WTC11 (cell line): ENCODE data around the gene RTL5. TPM values are rescaled to one million over a fixed set of nuclear protein-coding genes. Genes with fewer than 3 reads are reported as not detected.

Experiments used
- ATAC-seq: fragments of 200-7000 bp; cut with Tn5 transposase; 2 replicates; pipeline ENCODE4 v1.10.0; 2021; ENCODE audit warnings: mild to moderate bottlenecking, moderate library complexity
- CTCF ChIA-PET: fragments of 300-600 bp; sonication (Branson Sonifier 250); formaldehyde crosslinking; loops from one replicate; lab custom pipeline; 2021; ENCODE audit warnings: antibody characterized with exemption; lab: Charles Lee
- POLR2A ChIA-PET: fragments of 350-600 bp; sonication (Branson Sonifier 250); formaldehyde crosslinking; loops from one replicate; lab custom pipeline; 2021; ENCODE audit warnings: antibody characterized with exemption; lab: Charles Lee
- DNase-seq: peaks from one replicate; pipeline ENCODE4 v3.0.0; 2021; ENCODE audit warnings: low spot score
- H3K27ac Mint-ChIP-seq: 2 replicates; pipeline ENCODE4 v1.8.0; 2021; ENCODE audit warnings: mixed read lengths
- H3K27me3 Mint-ChIP-seq: 2 replicates; pipeline ENCODE4 v1.8.0; 2021; ENCODE audit warnings: low read depth, mild to moderate bottlenecking, moderate library complexity, mixed read lengths
- H3K36me3 Mint-ChIP-seq: 2 replicates; pipeline ENCODE4 v1.8.0; 2021; ENCODE audit warnings: mixed read lengths
- H3K4me1 Mint-ChIP-seq: 2 replicates; pipeline ENCODE4 v1.8.0; 2022; ENCODE audit warnings: mixed read lengths
- H3K4me3 Mint-ChIP-seq: 2 replicates; pipeline ENCODE4 v1.8.0; 2021; ENCODE audit warnings: mild to moderate bottlenecking, moderate library complexity, mixed read lengths
- H3K9me3 Mint-ChIP-seq: 2 replicates; pipeline ENCODE4 v1.8.0; 2021; ENCODE audit warnings: mixed read lengths
- ARID4B ChIP-seq: sonication (generic); formaldehyde crosslinking; IDR thresholded peaks from 2 replicates; pipeline ENCODE4 v1.8.0; 2023; ENCODE audit warnings: missing genetic modification reagents, mild to moderate bottlenecking, borderline replicate concordance
- ELF4 ChIP-seq: sonication (generic); formaldehyde crosslinking; IDR thresholded peaks from 2 replicates; pipeline ENCODE4 v1.8.1; 2022; ENCODE audit warnings: low read depth, mild to moderate bottlenecking, moderate library complexity, missing genetic modification reagents
- FOXP1 ChIP-seq: sonication (generic); formaldehyde crosslinking; IDR thresholded peaks from 2 replicates; pipeline ENCODE4 v1.8.0; 2022; ENCODE audit warnings: missing genetic modification reagents, mild to moderate bottlenecking, moderate library complexity, borderline replicate concordance
- GABPB1 ChIP-seq: sonication (generic); formaldehyde crosslinking; IDR thresholded peaks from 2 replicates; pipeline ENCODE4 v1.8.1; 2023; ENCODE audit warnings: mild to moderate bottlenecking, missing genetic modification reagents
- KAT7 ChIP-seq: sonication (generic); formaldehyde crosslinking; IDR thresholded peaks from 2 replicates; pipeline ENCODE4 v1.8.1; 2023; ENCODE audit warnings: missing genetic modification reagents, mild to moderate bottlenecking, borderline replicate concordance
- MLX ChIP-seq: sonication (generic); formaldehyde crosslinking; IDR thresholded peaks from 2 replicates; pipeline ENCODE4 v1.8.1; 2023; ENCODE audit warnings: mild to moderate bottlenecking, missing genetic modification reagents, moderate library complexity
- PRRX2 ChIP-seq: fragments of 250-450 bp; sonication (Bioruptor Pico); IDR thresholded peaks from 2 replicates; pipeline ENCODE4 v1.8.0; 2021; ENCODE audit warnings: mild to moderate bottlenecking
- RELA ChIP-seq: sonication (generic); formaldehyde crosslinking; IDR thresholded peaks from 2 replicates; pipeline ENCODE4 v1.8.1; 2022; ENCODE audit warnings: missing genetic modification reagents, mild to moderate bottlenecking, borderline replicate concordance
- SMAD4 ChIP-seq: sonication (generic); formaldehyde crosslinking; IDR thresholded peaks from 2 replicates; pipeline ENCODE4 v1.8.0; 2022; ENCODE audit warnings: mild to moderate bottlenecking, missing genetic modification reagents
- SP1 ChIP-seq: sonication (generic); formaldehyde crosslinking; conservative IDR thresholded peaks from 2 replicates; pipeline ENCODE4 v1.8.1; 2022; ENCODE audit warnings: missing genetic modification reagents
- TCF7 ChIP-seq: sonication (generic); formaldehyde crosslinking; IDR thresholded peaks from 2 replicates; pipeline ENCODE4 v1.8.0; 2022; ENCODE audit warnings: mild to moderate bottlenecking, low read depth, missing genetic modification reagents, moderate library complexity
- TP53 ChIP-seq: sonication (generic); formaldehyde crosslinking; IDR thresholded peaks from 2 replicates; pipeline ENCODE4 v1.8.1; 2023; ENCODE audit warnings: mild to moderate bottlenecking, missing genetic modification reagents
- USF1 ChIP-seq: sonication (generic); formaldehyde crosslinking; IDR thresholded peaks from 2 replicates; pipeline ENCODE4 v1.8.0; 2022; ENCODE audit warnings: mild to moderate bottlenecking, missing genetic modification reagents
- USF2 ChIP-seq: sonication (generic); formaldehyde crosslinking; IDR thresholded peaks from 2 replicates; pipeline ENCODE4 v1.8.1; 2023; ENCODE audit warnings: mild to moderate bottlenecking, missing genetic modification reagents, moderate library complexity
- ZMAT4 ChIP-seq: fragments of 250-450 bp; sonication (Bioruptor Pico); IDR thresholded peaks from 2 replicates; pipeline ENCODE4 v1.9.0; 2021; ENCODE audit warnings: mild to moderate bottlenecking
- ZNF138 ChIP-seq: sonication (generic); formaldehyde crosslinking; conservative IDR thresholded peaks from 2 replicates; pipeline ENCODE4 v1.8.1; 2022; ENCODE audit warnings: mild to moderate bottlenecking, moderate library complexity, missing genetic modification reagents
- ZNF512 ChIP-seq: sonication (generic); formaldehyde crosslinking; IDR thresholded peaks from 2 replicates; pipeline ENCODE4 v1.8.1; 2022; ENCODE audit warnings: missing genetic modification reagents, borderline replicate concordance
- total RNA-seq: library from RNA; stranded (reverse); gene quantifications from 3 replicates; pipeline ENCODE4 v1.2.3, GENCODE V29; 2021
- TF ChIP-seq, protein P1 (sequence below): fragments of 250-450 bp; sonication (Bioruptor Pico); IDR thresholded peaks from 2 replicates; pipeline ENCODE4 v1.9.0; 2021; ENCODE audit warnings: mild to moderate bottlenecking
- TF ChIP-seq, protein P2 (sequence below): fragments of 200-600 bp; IDR thresholded peaks from 2 replicates; pipeline ENCODE4 v1.8.0; 2022; ENCODE audit warnings: antibody characterized with exemption

RTL5 gene
- total RNA-seq, 1 experiment from 2014 or later = 1.3 TPM

DNA sequence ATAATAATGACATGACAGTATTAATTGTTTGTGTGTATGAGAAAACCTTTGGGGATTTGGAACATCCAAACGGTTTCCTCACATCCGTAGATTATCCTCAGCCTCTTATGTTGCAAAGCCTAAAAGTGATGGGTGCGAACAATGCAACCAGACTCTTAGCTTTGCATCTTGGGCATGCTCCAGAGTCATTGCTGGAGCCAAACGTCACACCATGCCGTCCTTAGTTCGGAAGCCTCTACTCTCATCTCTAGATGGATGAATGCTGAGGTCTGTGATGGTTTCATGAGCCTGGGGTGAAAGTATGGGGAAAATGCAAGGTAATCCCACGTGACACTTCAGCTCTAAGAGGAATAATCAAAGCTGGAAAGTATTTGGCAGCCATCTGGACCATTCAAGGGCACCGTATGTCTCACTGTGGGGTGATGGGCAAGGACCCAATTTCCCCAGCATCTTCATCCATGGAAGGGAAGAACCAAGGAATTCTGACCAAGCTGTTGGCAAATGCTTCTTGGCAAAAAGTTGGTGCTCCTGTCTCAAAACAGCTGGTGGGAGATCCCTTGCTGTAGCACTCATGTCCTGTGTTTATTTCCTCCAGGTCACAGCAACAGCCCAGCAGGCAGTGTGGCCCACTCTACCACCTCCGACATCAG, 6.3 kb upstream of the RTL5 start:
- no peak for ATAC-seq
- POLR2A ChIA-PET = no interaction called here
- Mint-ChIP-seq H3K36me3 (peaks cover 11% of the 10 kb centered on the region; the same call in 1 of the 2 replicates), H3K4me3 (no peak overlapping the region), H3K9me3 (no peaks in the 10 kb centered on the region)
- TF ChIP-seq ZNF512 (CRISPR knock-in tag) (no peak), USF2 (CRISPR knock-in tag) (no peak), FOXP1 (no peak), ARID4B (CRISPR knock-in tag) (no peak)
- TF ChIP-seq, protein P1, sequence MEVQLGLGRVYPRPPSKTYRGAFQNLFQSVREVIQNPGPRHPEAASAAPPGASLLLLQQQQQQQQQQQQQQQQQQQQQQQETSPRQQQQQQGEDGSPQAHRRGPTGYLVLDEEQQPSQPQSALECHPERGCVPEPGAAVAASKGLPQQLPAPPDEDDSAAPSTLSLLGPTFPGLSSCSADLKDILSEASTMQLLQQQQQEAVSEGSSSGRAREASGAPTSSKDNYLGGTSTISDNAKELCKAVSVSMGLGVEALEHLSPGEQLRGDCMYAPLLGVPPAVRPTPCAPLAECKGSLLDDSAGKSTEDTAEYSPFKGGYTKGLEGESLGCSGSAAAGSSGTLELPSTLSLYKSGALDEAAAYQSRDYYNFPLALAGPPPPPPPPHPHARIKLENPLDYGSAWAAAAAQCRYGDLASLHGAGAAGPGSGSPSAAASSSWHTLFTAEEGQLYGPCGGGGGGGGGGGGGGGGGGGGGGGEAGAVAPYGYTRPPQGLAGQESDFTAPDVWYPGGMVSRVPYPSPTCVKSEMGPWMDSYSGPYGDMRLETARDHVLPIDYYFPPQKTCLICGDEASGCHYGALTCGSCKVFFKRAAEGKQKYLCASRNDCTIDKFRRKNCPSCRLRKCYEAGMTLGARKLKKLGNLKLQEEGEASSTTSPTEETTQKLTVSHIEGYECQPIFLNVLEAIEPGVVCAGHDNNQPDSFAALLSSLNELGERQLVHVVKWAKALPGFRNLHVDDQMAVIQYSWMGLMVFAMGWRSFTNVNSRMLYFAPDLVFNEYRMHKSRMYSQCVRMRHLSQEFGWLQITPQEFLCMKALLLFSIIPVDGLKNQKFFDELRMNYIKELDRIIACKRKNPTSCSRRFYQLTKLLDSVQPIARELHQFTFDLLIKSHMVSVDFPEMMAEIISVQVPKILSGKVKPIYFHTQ (CRISPR knock-in tag) = no peak
- TF ChIP-seq, all 79 proteins: peak for 0
- CTCF ChIA-PET = no interaction called here
- no peak for DNase-seq
- H3K4me1 Mint-ChIP-seq = no peaks in the 10 kb centered on the region
- H3K27me3 Mint-ChIP-seq = peaks cover 12% of the 10 kb centered on the region
- H3K27ac Mint-ChIP-seq = no peak overlapping the region

- Mint-ChIP-seq H3K4me1 (peaks cover 9% of the 10 kb centered on the region), H3K27me3 (peaks cover 48% of the 10 kb centered on the region), H3K4me3 (no peak overlapping the region), H3K27ac (no peak overlapping the region), H3K36me3 (peaks cover 13% of the 10 kb centered on the region), H3K9me3 (no peaks in the 10 kb centered on the region)
- ATAC-seq = no peak
- ChIA-PET POLR2A (no interaction called here), CTCF (no interaction called here)
- DNase-seq = no peak
- no peak for TF ChIP-seq USF1 (CRISPR knock-in tag)
- no peak for TF ChIP-seq RELA (CRISPR knock-in tag)
- no peak for TF ChIP-seq ZMAT4 (CRISPR knock-in tag)
- no peak for TF ChIP-seq MLX
- TF ChIP-seq ZNF138 (CRISPR knock-in tag) = no peak
- TF ChIP-seq SP1 (CRISPR knock-in tag) = no peak
- no peak for TF ChIP-seq KAT7 (CRISPR knock-in tag)
- TF ChIP-seq TP53 (CRISPR knock-in tag) = no peak
- TF ChIP-seq, protein P2, sequence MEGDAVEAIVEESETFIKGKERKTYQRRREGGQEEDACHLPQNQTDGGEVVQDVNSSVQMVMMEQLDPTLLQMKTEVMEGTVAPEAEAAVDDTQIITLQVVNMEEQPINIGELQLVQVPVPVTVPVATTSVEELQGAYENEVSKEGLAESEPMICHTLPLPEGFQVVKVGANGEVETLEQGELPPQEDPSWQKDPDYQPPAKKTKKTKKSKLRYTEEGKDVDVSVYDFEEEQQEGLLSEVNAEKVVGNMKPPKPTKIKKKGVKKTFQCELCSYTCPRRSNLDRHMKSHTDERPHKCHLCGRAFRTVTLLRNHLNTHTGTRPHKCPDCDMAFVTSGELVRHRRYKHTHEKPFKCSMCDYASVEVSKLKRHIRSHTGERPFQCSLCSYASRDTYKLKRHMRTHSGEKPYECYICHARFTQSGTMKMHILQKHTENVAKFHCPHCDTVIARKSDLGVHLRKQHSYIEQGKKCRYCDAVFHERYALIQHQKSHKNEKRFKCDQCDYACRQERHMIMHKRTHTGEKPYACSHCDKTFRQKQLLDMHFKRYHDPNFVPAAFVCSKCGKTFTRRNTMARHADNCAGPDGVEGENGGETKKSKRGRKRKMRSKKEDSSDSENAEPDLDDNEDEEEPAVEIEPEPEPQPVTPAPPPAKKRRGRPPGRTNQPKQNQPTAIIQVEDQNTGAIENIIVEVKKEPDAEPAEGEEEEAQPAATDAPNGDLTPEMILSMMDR = no peak
- no peak for TF ChIP-seq ELF4
- no peak for TF ChIP-seq GABPB1
- no peak for TF ChIP-seq TCF7 (CRISPR knock-in tag)
- no peak for TF ChIP-seq PRRX2
- no peak for TF ChIP-seq SMAD4
These were observed 2.3 kb upstream of the RTL5 start for GRCh38 chrX:72133851-72134546.
